HG03108 (cell line): Measurements from ENCODE around the gene SOHLH1.

Source experiments
- ATAC-seq: cut with Tn5 transposase; IDR thresholded peaks from one replicate; pipeline ENCODE4 v1.9.1; 2021; ENCODE audit warnings: moderate library complexity; ENCODE audit not compliant: unreplicated experiment

The SOHLH1 gene

GRCh38 chr9:135662758-135663450 is 36.4 kb downstream of the SOHLH1 start, which contains the start of gene LCN9:
TSS of gene LCN9 (plus strand) at chr9:135663309. CDS start at chr9:135663322, 13 bp downstream.
- no peak for ATAC-seq

- ATAC-seq = no peak
Observed at GRCh38 chr9:135661816-135662560, 37.3 kb downstream of the SOHLH1 start.

GRCh38 chr9:135660407-135660806 is 38.9 kb downstream of the SOHLH1 start:
- ATAC-seq = no peak

GRCh38 chr9:135659252-135659651 is 40.0 kb downstream of the SOHLH1 start:
- no peak for ATAC-seq

DNA sequence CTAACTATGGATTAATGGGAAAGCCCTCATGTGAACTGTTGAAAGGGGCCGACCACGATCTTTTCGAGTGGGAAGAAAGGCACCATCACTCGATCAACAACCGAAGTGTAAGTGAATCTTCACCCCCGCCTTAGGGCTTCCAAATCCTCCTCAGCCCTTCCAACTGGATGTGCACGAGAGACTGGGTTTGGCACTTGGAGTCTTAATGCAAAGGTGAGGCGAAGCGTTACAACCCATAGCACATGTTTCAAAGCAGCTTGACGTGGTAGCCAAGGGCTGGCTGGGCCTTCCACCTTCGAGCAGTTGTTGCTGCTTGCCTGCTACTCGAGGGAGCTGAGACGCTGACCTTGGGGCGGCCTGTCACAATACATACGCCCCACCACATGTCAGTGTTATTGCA is 41.9 kb downstream of the SOHLH1 start:
- ATAC-seq = no peak

- ATAC-seq = no peak
Observed at GRCh38 chr9:135655317-135655716, 44.0 kb downstream of the SOHLH1 start.

DNA sequence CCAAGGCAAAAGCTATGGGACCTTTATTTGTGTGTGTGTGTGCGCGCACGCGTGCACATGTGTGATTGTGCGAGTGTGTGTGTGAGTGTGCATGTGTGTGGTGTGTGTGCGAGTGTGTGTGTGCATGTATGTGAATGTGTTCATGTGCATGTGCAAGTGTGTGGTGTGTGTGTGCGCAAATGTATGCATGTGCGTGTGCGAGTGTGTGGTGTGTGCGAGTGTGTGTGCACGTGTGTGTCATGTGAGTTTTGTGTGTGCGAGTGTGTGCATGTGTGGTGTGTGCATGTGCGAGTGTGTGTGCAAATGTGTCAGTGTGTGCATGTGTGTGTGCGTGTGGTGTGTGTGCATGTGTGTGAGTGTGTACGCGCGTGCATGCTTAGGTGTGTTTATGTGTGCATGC is 48.9 kb downstream of the SOHLH1 start:
- ATAC-seq = no peak

DNA sequence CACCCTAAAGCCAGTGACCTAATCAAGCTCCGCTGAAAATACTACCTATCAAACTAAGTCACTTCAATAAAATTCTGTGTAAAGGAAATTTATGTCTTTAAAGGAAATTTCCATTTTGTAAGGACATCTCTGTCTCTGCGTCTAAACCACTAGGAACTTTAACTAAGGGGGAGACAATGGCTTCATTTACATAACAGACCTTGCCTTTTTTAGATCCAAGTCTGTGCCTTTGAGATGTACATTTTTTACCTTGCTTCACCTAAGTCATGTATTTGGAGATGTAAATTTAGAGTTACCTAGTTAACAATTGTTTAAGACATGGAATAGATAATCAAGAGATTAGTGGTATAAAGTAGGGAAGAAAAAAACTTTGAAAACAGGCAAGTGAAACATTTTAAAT is 49.8 kb downstream of the SOHLH1 start:
- ATAC-seq = no peak

DNA sequence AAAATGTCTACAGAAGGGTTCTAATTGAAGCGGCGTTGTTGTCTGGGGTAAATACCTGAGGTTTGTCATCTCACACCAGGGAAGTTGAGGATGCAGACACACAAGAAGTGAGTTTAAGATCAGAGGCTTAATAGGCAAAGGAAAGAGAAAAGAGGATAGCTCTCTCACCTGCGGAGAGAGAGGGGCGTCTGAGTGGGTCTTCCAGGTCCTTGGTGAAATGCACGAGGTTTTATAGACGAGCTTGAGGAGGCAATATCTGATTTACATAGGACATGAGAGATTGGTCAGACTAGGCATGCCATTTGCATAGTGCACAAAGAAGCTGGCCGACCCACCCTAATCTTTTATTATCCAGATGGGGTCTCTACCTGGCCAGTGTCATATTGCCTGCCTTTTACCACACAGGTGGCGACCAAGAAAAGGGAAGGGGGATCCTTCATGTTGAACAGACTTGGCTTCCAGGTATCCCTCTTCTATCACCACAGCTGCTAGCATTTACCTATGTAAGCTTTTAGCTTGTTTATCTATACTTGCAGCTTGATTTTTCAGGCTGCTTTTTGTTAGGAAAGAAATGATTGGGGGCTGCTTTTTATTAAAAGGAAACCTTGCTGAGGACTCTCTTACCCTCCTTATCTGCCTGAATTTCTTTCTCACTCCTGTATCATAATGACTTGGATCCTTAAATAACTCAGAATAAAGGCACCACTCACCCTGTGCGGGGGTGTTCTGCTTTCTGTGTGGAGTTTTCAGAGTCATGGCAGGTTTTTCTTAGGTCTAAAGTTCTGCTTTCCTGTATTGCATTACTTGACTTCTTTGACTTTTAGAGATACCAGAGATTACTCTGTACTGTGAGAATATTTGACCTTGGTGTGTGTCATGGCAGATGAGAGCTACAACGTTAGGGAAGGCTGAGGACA is 50.5 kb downstream of the SOHLH1 start:
- ATAC-seq = no peak

DNA sequence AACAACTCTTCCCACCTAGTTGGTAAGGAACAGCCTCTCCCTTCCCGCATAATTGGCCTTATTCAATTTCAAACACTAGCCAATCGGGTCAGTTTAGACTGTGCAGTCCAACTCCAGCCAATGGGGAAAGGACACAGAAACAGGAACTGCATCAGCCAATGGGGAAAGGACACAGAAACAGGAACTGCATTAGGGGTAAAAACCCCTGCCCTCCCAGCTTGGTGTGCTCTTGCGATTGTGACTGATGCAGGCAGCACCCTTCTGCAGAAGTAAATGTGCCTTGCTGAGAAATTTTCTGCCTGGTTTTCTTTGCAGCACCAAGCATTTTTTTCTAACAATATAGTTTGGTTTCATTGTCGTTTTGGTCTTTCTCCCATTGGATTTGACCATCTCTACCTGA is 51.4 kb downstream of the SOHLH1 start:
- ATAC-seq = no peak

- ATAC-seq = no peak
Observed at GRCh38 chr9:135644631-135645218, 54.6 kb downstream of the SOHLH1 start.
